HL-60 (cell line): ENCODE data around the gene PFDN4.

Source experiments
- DNase-seq, 2 experiments: peaks; one replicate each; pipeline ENCODE4 v3.0.0-alpha.2; 2010 to 2020; ENCODE audit warnings: low read depth in 1 of 2, low spot score in 1 of 2
- H3K27ac ChIP-seq: fragments of 250-450 bp; sonication (Bioruptor Pico); replicated peaks from 2 replicates; pipeline ENCODE4 v1.5.1; 2020; ENCODE audit warnings: mild to moderate bottlenecking, moderate library complexity
- H3K27me3 ChIP-seq: fragments of 250-450 bp; sonication (Bioruptor Pico); 2 replicates; pipeline ENCODE4 v1.5.1; 2021; ENCODE audit warnings: mild to moderate bottlenecking, moderate library complexity; ENCODE audit not compliant: insufficient read depth, poor library complexity, severe bottlenecking
- H3K4me3 ChIP-seq: replicated peaks from 2 replicates; pipeline ENCODE4 v1.5.1; 2011; ENCODE audit warnings: mild to moderate bottlenecking, control low read depth, low read length; ENCODE audit not compliant: insufficient read depth
- GABPA ChIP-seq: IDR thresholded peaks from 2 replicates; pipeline ENCODE4 v1.6.1; 2012; ENCODE audit warnings: low read depth
- POLR2AphosphoS5 ChIP-seq: IDR thresholded peaks from 2 replicates; pipeline ENCODE4 v1.6.1; 2012; ENCODE audit warnings: low read depth
- SPI1 ChIP-seq: IDR thresholded peaks from 2 replicates; pipeline ENCODE4 v1.6.1; 2012; ENCODE audit warnings: low read depth, mild to moderate bottlenecking, borderline replicate concordance
- TF ChIP-seq, protein P1 (sequence below): IDR thresholded peaks from one replicate; pipeline ENCODE4 v1.5.1; 2011; ENCODE audit warnings: low read length, control low read depth, inconsistent platforms; ENCODE audit not compliant: insufficient read depth
- TF ChIP-seq, protein P2 (sequence below): IDR thresholded peaks from 2 replicates; pipeline ENCODE4 v1.6.1; 2012; ENCODE audit warnings: low read depth; ENCODE audit not compliant: insufficient replicate concordance

The PFDN4 gene

DNA sequence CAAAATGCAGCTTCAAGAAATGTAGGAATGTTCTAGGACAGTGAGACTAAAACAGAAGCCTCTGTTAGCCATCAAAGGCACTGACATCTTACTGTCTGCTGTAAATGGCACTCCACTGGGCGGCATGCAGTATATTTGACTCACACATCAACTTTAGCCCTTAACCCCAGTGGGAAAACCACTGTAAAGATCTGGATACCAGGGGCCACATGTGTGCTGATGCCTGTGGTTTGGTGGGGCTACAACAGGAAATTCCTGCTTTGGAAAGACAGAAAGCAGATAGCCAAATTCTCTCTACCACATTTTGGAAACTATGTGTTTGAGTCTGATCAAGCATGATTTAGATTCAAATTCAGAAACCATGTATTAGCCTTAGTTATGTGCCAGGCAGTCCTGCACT, 4.3 kb downstream of the PFDN4 start:
- no peak overlapping the region for H3K4me3 ChIP-seq
- H3K27ac ChIP-seq = no peak overlapping the region

DNA sequence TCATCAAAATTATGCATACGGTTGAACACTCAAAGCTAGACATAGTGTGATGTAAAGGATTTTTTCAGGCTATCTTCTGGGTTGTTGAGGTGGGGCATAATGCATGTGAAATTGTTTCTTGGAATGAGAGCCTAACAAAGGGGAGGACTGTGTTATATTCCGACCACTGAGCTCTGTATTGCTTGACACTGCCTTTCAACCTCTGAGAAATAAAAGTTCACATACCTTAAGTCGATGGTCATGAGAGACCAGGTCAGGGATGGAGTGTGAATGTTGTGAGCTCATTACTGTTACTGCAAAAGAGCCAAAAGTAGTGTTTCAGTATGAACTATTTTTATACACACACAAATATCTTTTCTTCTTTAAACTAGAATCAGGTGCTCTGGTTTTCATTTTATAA, 5.0 kb downstream of the PFDN4 start:
- TF ChIP-seq, protein P1, sequence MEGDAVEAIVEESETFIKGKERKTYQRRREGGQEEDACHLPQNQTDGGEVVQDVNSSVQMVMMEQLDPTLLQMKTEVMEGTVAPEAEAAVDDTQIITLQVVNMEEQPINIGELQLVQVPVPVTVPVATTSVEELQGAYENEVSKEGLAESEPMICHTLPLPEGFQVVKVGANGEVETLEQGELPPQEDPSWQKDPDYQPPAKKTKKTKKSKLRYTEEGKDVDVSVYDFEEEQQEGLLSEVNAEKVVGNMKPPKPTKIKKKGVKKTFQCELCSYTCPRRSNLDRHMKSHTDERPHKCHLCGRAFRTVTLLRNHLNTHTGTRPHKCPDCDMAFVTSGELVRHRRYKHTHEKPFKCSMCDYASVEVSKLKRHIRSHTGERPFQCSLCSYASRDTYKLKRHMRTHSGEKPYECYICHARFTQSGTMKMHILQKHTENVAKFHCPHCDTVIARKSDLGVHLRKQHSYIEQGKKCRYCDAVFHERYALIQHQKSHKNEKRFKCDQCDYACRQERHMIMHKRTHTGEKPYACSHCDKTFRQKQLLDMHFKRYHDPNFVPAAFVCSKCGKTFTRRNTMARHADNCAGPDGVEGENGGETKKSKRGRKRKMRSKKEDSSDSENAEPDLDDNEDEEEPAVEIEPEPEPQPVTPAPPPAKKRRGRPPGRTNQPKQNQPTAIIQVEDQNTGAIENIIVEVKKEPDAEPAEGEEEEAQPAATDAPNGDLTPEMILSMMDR = no peak
- TF ChIP-seq GABPA (no peak), SPI1 (no peak), POLR2AphosphoS5 (no peak)
- TF ChIP-seq, protein P2, sequence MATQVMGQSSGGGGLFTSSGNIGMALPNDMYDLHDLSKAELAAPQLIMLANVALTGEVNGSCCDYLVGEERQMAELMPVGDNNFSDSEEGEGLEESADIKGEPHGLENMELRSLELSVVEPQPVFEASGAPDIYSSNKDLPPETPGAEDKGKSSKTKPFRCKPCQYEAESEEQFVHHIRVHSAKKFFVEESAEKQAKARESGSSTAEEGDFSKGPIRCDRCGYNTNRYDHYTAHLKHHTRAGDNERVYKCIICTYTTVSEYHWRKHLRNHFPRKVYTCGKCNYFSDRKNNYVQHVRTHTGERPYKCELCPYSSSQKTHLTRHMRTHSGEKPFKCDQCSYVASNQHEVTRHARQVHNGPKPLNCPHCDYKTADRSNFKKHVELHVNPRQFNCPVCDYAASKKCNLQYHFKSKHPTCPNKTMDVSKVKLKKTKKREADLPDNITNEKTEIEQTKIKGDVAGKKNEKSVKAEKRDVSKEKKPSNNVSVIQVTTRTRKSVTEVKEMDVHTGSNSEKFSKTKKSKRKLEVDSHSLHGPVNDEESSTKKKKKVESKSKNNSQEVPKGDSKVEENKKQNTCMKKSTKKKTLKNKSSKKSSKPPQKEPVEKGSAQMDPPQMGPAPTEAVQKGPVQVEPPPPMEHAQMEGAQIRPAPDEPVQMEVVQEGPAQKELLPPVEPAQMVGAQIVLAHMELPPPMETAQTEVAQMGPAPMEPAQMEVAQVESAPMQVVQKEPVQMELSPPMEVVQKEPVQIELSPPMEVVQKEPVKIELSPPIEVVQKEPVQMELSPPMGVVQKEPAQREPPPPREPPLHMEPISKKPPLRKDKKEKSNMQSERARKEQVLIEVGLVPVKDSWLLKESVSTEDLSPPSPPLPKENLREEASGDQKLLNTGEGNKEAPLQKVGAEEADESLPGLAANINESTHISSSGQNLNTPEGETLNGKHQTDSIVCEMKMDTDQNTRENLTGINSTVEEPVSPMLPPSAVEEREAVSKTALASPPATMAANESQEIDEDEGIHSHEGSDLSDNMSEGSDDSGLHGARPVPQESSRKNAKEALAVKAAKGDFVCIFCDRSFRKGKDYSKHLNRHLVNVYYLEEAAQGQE = no peak
- Histone ChIP-seq H3K27ac (no peak overlapping the region), H3K27me3 (no peaks in the 10 kb centered on the region), H3K4me3 (no peak overlapping the region)
- DNase-seq = no peak

More for the DNA sequence above, 4.3 kb downstream of the PFDN4 start:
- H3K27me3 ChIP-seq = no peaks in the 10 kb centered on the region
- DNase-seq = no peak
- TF ChIP-seq, protein P2 = no peak
- TF ChIP-seq SPI1 (no peak), POLR2AphosphoS5 (no peak), GABPA (no peak)
- TF ChIP-seq, protein P1 = no peak

GRCh38 chr20:54214566-54214965, 6.7 kb downstream of the PFDN4 start:
- TF ChIP-seq, protein P1 = no peak
- TF ChIP-seq GABPA = no peak
- no peak for TF ChIP-seq POLR2AphosphoS5
- no peak for TF ChIP-seq SPI1
- TF ChIP-seq, protein P2 = no peak
- no peak for DNase-seq
- no peak overlapping the region for H3K4me3 ChIP-seq

More at GRCh38 chr20:54214566-54214965, 6.7 kb downstream of the PFDN4 start:
- Histone ChIP-seq H3K27me3 (no peaks in the 10 kb centered on the region), H3K27ac (no peak overlapping the region)
